Tibial artery (tissue), 4 donors: Measurements from ENCODE around the gene JPH4.

ENCODE experiments used
- DNase-seq, 2 donors: peaks; one replicate each; pipeline ENCODE4 v3.0.0-alpha.2; 2019
- H3K27ac ChIP-seq, 2 donors: fragments of 200-600 bp; sonication (generic) in 1 of 2; 1 replicate in 1 of 2; 2 replicates in 1 of 2; pipeline ENCODE4 v1.5.1; 2018 to 2019; ENCODE audit warnings: mild to moderate bottlenecking in 1 of 2
- H3K27me3 ChIP-seq, 2 donors: fragments of 200-600 bp; sonication (generic) in 1 of 2; one replicate each; pipeline versions ENCODE4 v1.5.1 to v1.6.0; 2016 to 2019
- H3K36me3 ChIP-seq, 3 donors: fragments of 200-600 bp; sonication (generic) in 2 of 3; one replicate each; pipeline ENCODE4 v1.5.1; 2016 to 2019; ENCODE audit warnings: mild to moderate bottlenecking in 2 of 3
- H3K4me1 ChIP-seq, 4 donors: fragments of 200-600 bp; sonication (generic) in 2 of 4; 1 replicate in 3 of 4; 2 replicates in 1 of 4; pipeline ENCODE4 v1.5.1; 2016 to 2019
- H3K4me3 ChIP-seq, 2 donors: fragments of 200-600 bp; sonication (generic) in 1 of 2; 1 replicate in 1 of 2; 2 replicates in 1 of 2; pipeline ENCODE4 v1.5.1; 2018 to 2019; ENCODE audit warnings: mild to moderate bottlenecking in 2 of 2
- H3K9me3 ChIP-seq, 3 donors: fragments of 200-600 bp; sonication (generic) in 1 of 3; one replicate each; pipeline ENCODE4 v1.5.1; 2016 to 2019
- CTCF ChIP-seq, 2 experiments: fragments of 200-600 bp in 1 of 2; fragments of 450-650 bp in 1 of 2; IDR thresholded peaks; one replicate each; pipeline ENCODE4 v1.5.1; 2017 to 2019; ENCODE audit warnings: antibody characterized with exemption in 2 of 2, mild to moderate bottlenecking in 1 of 2, moderate library complexity in 1 of 2
- intact Hi-C: fragments of 100-400 bp; cut with DNase I; formaldehyde crosslinking; loops from one replicate; pipeline ENCODE4 v1.15.0; 2023; ENCODE audit warnings: low total_unique reads

Gene JPH4

GRCh38 chr14:23559926-23560520 is 18.6 kb downstream of the JPH4 start:
- Histone ChIP-seq H3K27ac (no peak overlapping the region), H3K9me3 (no peaks in the 10 kb centered on the region), H3K4me1 (peaks cover 0 to 28% (median 19%) of the 10 kb centered on the region in 4 donors), H3K4me3 (no peak overlapping the region), H3K27me3 (no peaks in the 10 kb centered on the region), H3K36me3 (peaks cover 0 to 60% (median 0%) of the 10 kb centered on the region in 3 donors)
- intact Hi-C loops, result loop anchor here (10.0 kb wide), 1 partner anchor 235 kb away; the partner anchor contains the start of gene PABPN1
- no peak for DNase-seq
- no peak for TF ChIP-seq CTCF (IDR thresholded peaks at IDR 0.05)

GRCh38 chr14:23559010-23559925 is 19.3 kb downstream of the JPH4 start:
- intact Hi-C loops, result loop anchor here (10.0 kb wide), 1 partner anchor 234 kb away; the partner anchor contains the start of gene PABPN1
- H3K36me3 ChIP-seq, result peaks cover 0 to 53% (median 0%) of the 10 kb centered on the region in 3 donors
- H3K4me1 ChIP-seq, result peaks cover 0 to 29% (median 20%) of the 10 kb centered on the region in 4 donors
- H3K27me3 ChIP-seq, result no peaks in the 10 kb centered on the region
- no peak overlapping the region for H3K4me3 ChIP-seq
- no peaks in the 10 kb centered on the region for H3K9me3 ChIP-seq
- TF ChIP-seq CTCF (IDR thresholded peaks at IDR 0.05), result peak; percentile 50 to 73
- no peak overlapping the region for H3K27ac ChIP-seq
- no peak for DNase-seq

- H3K4me1 ChIP-seq, result peaks cover 0 to 29% (median 20%) of the 10 kb centered on the region in 4 donors
- no peaks in the 10 kb centered on the region for H3K27me3 ChIP-seq
- intact Hi-C loops, result loop anchor here (10.0 kb wide), 1 partner anchor 234 kb away; the partner anchor contains the start of gene PABPN1
- H3K4me3 ChIP-seq, result no peak overlapping the region
- DNase-seq, result no peak
- H3K9me3 ChIP-seq, result no peaks in the 10 kb centered on the region
- TF ChIP-seq CTCF (IDR thresholded peaks at IDR 0.05), result no peak
- H3K36me3 ChIP-seq, result peaks cover 0 to 45% (median 0%) of the 10 kb centered on the region in 3 donors
- no peak overlapping the region for H3K27ac ChIP-seq
These were observed 20.1 kb downstream of the JPH4 start for GRCh38 chr14:23558346-23559009.

- Histone ChIP-seq H3K4me1 (peaks cover 0 to 29% (median 20%) of the 10 kb centered on the region in 4 donors), H3K9me3 (no peaks in the 10 kb centered on the region), H3K27ac (peak overlapping the region in 1 of 2 donors; percentile 6), H3K36me3 (peaks cover 0 to 40% (median 0%) of the 10 kb centered on the region in 3 donors), H3K27me3 (no peaks in the 10 kb centered on the region), H3K4me3 (no peak overlapping the region)
- intact Hi-C loops, result loop anchor here (10.0 kb wide), 1 partner anchor 233 kb away; the partner anchor contains the start of gene PABPN1
- TF ChIP-seq CTCF (IDR thresholded peaks at IDR 0.05), result no peak
- DNase-seq, result no peak
These were observed 20.6 kb downstream of the JPH4 start for GRCh38 chr14:23557946-23558345.

- TF ChIP-seq CTCF (IDR thresholded peaks at IDR 0.05), result no peak
- no peaks in the 10 kb centered on the region for H3K27me3 ChIP-seq
- DNase-seq, result no peak
- intact Hi-C loops, result loop anchor here (10.0 kb wide), 1 partner anchor 233 kb away; the partner anchor contains the start of gene PABPN1
- H3K4me1 ChIP-seq, result peaks cover 0 to 29% (median 20%) of the 10 kb centered on the region in 4 donors
- H3K4me3 ChIP-seq, result peak overlapping the region in 1 of 2 donors; percentile 79
- H3K9me3 ChIP-seq, result no peaks in the 10 kb centered on the region
- H3K36me3 ChIP-seq, result peaks cover 0 to 40% (median 0%) of the 10 kb centered on the region in 3 donors
- H3K27ac ChIP-seq, result peak overlapping the region; percentile 6 to 95
These were observed 21.1 kb downstream of the JPH4 start for GRCh38 chr14:23557521-23557920.
